Kidney (tissue), 14 donors: ENCODE results near the gene ANGPTL2. TPM values are rescaled to one million over a fixed set of nuclear protein-coding genes. Genes with fewer than 3 reads are reported as not detected.

Experiments
- DNase-seq, 5 donors: peaks; one replicate each; pipeline ENCODE4 v3.0.0-alpha.2; 2013 to 2020
- FAIRE-seq: peaks from 2 replicates; lab custom pipeline; 2012; peaks lifted over from hg19 to GRCh38; lab: Jason Lieb, UNC
- H3K27ac ChIP-seq, 2 donors: one replicate each; pipeline ENCODE4 v1.7.0; 2013; ENCODE audit warnings: low read depth in 2 of 2, low read length in 2 of 2, inconsistent platforms in 1 of 2
- H3K27me3 ChIP-seq: one replicate; pipeline ENCODE4 v1.7.1; 2013; ENCODE audit warnings: low read length, inconsistent platforms; ENCODE audit not compliant: control insufficient read depth, insufficient read depth
- H3K36me3 ChIP-seq, 3 donors: one replicate each; pipeline versions ENCODE4 v1.7.0 to v1.7.1; 2013; ENCODE audit warnings: low read length in 3 of 3, control low read depth in 1 of 3, inconsistent platforms in 1 of 3; ENCODE audit not compliant: insufficient read depth in 3 of 3, control insufficient read depth in 2 of 3
- H3K4me1 ChIP-seq, 3 donors: one replicate each; pipeline versions ENCODE4 v1.7.0 to v1.7.1; 2013; ENCODE audit warnings: low read length in 3 of 3, inconsistent platforms in 1 of 3, low read depth in 1 of 3; ENCODE audit not compliant: control insufficient read depth in 2 of 3, insufficient read depth in 2 of 3
- H3K4me3 ChIP-seq, 3 donors: one replicate each; pipeline versions ENCODE4 v1.7.0 to v1.8.1; 2013; ENCODE audit warnings: low read length in 3 of 3, control low read depth in 1 of 3, inconsistent platforms in 1 of 3
- H3K9ac ChIP-seq, 3 donors: one replicate each; pipeline versions ENCODE4 v1.7.0 to v1.7.1; 2013; ENCODE audit warnings: low read length in 3 of 3, control low read depth in 1 of 3, inconsistent platforms in 1 of 3
- H3K9me3 ChIP-seq, 3 donors: one replicate each; pipeline versions ENCODE4 v1.7.0 to v1.7.1; 2013; ENCODE audit warnings: low read length in 3 of 3, control low read depth in 1 of 3, inconsistent platforms in 1 of 3; ENCODE audit not compliant: control insufficient read depth in 2 of 3, insufficient read depth in 1 of 3
- CTCF ChIP-seq: IDR thresholded peaks from 3 replicates; pipeline ENCODE4 v1.5.1; 2012; ENCODE audit warnings: mild to moderate bottlenecking, moderate library complexity, borderline replicate concordance; ENCODE audit not compliant: insufficient read depth; ENCODE audit errors: extremely low read depth
- intact Hi-C: fragments of 100-400 bp; cut with DNase I; formaldehyde crosslinking; loops from one replicate; pipeline ENCODE4 v1.11.1; 2022
- polyA plus RNA-seq: library from polyadenylated mRNA; stranded (reverse); fragments of 350-450 nt; fragmentation: Illumina TruSeq; extraction: RNeasy Lipid Tissue Mini Kit (QIAGEN cat#74804); gene quantifications from one replicate; pipeline ENCODE4 v1.2.3, GENCODE V29; 2014; ENCODE audit warnings: low read depth, low replicate concordance; ENCODE audit not compliant: insufficient read depth
- total RNA-seq: library from RNA; stranded (reverse); fragmentation: NEBNext Ultra II Directional; extraction: Animal tissue kit (Norgen Biotek cat#: 25700); gene quantifications from one replicate; pipeline ENCODE4 v1.2.1, GENCODE V29; 2021
- donor health status: control.
- donor health status: control.
- donor health status: control.
- donor health status: control.
- donor health status: control.
- donor health status: DM: yes; HTN: yes; CAD: no.
- donor health status: Normal renal cell carcinoma (clear cell type).

ANGPTL2 gene
- total and polyA plus RNA-seq, 2 donors from 2014 or later: 4.3 to 12.4 TPM

GRCh38 chr9:127140181-127140580, 17.7 kb upstream of the ANGPTL2 start:
- intact Hi-C loops: no loop called here
- FAIRE-seq: no peak
- DNase-seq: peak in 2 of 5 donors; percentile 8 to 22

GRCh38 chr9:127139775-127140174, 17.3 kb upstream of the ANGPTL2 start:
- Histone ChIP-seq H3K4me1 (peaks cover 0 to 19% (median 8%) of the 10 kb centered on the region in 3 donors), H3K36me3 (no peaks in the 10 kb centered on the region), H3K9ac (no peak overlapping the region), H3K27ac (no peak overlapping the region), H3K4me3 (no peak overlapping the region), H3K27me3 (no peaks in the 10 kb centered on the region), H3K9me3 (no peaks in the 10 kb centered on the region)
- FAIRE-seq (no peak), DNase-seq (peak in 1 of 5 donors; percentile 18)
- intact Hi-C loops: no loop called here
- no peak for TF ChIP-seq CTCF

More at GRCh38 chr9:127140181-127140580, 17.7 kb upstream of the ANGPTL2 start:
- no peaks in the 10 kb centered on the region for H3K27me3 ChIP-seq
- no peaks in the 10 kb centered on the region for H3K9me3 ChIP-seq
- TF ChIP-seq CTCF: no peak
- H3K4me1 ChIP-seq: peaks cover 0 to 19% (median 8%) of the 10 kb centered on the region in 3 donors
- H3K36me3 ChIP-seq: no peaks in the 10 kb centered on the region
- H3K27ac ChIP-seq: no peak overlapping the region
- no peak overlapping the region for H3K4me3 ChIP-seq
- H3K9ac ChIP-seq: no peak overlapping the region

DNA sequence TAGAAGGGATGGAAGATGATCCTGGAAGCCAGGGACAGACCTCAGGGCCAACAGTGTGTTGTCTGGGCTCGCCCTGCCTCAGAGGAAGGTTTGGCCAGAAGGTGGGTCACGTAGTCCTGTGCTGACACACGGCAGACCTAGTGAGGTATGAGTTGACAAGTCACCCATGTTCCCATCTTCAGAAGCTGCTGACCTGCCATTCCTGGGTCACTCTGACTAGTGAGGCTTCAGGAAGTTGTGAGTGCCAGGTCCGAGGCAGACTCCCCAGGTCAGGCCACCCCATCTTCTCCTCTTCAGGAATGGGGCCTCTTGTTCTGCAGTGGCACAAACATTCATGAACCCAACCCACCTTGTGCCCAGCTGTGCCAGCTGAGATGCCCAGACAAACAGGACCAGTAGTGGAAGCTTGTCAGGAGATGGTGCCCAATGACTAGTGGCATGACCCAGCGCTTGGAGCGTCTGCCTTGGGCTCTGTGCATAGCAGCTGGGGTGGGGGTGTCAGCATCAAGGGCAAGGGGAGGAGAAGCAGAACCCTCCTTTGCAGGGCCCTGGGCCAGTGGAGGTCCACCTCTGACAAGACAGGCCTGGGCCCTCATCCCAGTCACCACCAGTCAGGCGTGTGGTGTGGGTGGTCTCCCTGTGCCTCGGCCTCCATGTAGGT, 16.8 kb upstream of the ANGPTL2 start:
- DNase-seq (peak in 2 of 5 donors; percentile 5 to 24), FAIRE-seq (no peak)
- Histone ChIP-seq H3K27me3 (no peaks in the 10 kb centered on the region), H3K27ac (no peak overlapping the region), H3K9me3 (no peaks in the 10 kb centered on the region), H3K4me3 (no peak overlapping the region), H3K36me3 (no peaks in the 10 kb centered on the region), H3K4me1 (peaks cover 0 to 19% (median 8%) of the 10 kb centered on the region in 3 donors), H3K9ac (no peak overlapping the region)
- intact Hi-C loops: no loop called here
- no peak for TF ChIP-seq CTCF
